ENCODE data around the gene WASF1.
"Not testable (repeated sequence)": the region's sequence is repeated elsewhere in the genome, so short reads cannot be mapped to it uniquely, and the experiment has no call there.

WASF1 gene

GRCh38 chr6:110089323-110089722 is 90.1 kb downstream of the WASF1 start:
- no peak for DNase-seq (ENCODE audit: low spot score)

DNA sequence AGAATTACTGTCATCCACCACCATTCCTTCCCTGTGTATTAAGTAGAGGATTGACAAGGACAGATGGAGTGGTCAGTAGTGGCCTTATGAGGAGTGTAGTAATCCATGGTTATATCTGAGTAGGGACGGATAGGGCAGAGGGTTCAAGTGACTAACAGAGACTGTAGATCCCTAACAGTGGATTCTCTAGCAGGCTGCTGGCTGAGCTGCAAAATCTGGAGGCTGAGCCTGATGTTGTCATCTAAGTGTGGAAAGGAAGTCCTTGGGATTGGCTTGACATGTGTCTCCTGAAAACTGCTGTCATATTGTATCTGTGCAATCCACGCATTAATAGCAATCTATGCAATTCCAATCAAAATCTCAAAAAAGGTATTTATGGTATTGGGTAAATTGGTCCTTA is 94.2 kb downstream of the WASF1 start:
- DNase-seq (ENCODE audit: low spot score), result no peak

DNA sequence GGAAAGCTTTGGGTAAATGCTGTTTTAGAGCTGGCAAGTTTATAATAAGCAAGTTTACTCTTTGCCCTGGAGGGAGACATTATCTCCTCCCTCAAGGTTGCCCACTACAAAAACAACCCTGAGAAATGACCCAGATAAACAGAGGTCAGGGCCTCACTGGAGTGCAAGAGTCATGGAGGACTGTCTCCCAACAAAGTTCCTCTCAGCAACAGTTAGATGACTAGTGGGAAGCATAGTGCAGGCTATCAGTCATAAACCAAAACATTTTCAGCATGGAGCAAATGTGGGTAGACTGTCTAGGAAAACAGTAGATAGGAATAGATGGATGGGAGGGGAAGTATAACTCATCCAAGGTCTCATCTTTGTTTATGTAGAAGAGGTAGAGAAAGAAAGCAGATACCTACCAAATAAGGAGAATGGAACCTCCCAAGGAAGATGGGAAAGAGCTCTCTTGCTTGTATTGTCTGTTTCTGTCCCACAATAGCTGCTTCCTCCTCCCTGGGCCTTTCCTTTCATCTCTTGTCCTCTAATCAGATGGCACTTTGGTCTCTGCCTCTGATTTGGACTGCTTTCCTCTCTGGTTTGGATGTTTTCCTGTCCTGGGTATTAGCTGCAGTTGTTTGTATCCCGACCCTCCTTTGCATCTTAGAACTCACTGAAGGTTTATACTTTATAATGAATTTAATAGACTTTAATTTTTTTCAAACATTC is 95.4 kb downstream of the WASF1 start:
- no peak for DNase-seq (ENCODE audit: low spot score)

DNA sequence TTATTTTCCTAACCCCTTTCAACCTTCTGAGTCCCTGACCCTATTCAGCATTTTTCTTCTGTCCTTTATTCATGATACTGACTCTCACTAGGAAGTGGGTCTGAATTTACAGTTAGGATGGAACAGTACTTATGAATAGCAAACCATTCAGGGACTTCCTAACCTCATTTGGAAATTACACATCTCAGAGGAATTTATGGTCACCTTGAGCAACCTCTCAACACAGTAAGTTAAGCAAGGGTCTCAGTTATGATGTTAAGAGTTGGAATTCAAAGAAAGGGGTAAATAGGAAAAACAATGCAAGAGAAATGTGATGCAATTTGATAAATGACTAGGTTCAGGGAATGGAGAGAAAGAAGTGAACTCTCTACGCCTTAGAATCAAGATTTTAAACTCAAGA is 104.1 kb downstream of the WASF1 start:
- DNase-seq (ENCODE audit: low spot score), result no peak

DNA sequence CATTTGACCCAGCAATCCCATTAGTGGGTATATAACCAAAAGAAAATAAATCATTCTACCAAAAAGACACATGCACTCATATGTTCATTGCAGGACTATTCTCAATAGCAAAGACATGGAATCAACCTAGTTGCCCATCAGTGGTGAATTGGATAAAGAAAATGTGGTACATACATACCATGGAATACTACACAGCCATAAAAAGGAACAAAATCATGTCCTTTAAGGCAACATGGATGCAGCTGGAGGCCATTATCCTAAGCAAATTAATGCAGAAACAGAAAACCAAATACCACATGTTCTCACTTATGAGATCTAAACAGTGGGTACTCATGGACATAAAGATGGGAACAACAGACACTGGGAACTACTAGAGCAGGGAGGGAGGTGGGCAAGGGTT is 106.0 kb downstream of the WASF1 start:
- not testable (repeated sequence) for DNase-seq (ENCODE audit: low spot score)

DNA sequence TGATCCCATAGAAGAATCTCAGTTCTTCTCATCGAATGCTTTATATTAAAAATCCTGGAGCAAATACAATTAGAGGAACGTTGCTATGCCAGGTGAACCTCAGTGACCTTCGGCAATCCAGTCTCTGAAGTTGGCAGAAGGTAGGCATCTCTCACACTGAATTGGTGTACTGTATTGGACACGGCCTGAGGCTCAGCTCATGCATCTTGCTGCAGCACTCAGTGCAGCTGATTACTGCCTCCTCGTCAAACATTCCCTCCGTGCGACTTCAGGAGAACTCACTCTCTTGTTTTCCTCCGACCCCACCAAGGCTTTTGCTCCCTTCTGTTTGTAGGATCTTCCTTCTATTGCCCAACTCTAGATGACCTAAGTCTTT is 110.9 kb downstream of the WASF1 start:
- no peak for DNase-seq (ENCODE audit: low spot score)

DNA sequence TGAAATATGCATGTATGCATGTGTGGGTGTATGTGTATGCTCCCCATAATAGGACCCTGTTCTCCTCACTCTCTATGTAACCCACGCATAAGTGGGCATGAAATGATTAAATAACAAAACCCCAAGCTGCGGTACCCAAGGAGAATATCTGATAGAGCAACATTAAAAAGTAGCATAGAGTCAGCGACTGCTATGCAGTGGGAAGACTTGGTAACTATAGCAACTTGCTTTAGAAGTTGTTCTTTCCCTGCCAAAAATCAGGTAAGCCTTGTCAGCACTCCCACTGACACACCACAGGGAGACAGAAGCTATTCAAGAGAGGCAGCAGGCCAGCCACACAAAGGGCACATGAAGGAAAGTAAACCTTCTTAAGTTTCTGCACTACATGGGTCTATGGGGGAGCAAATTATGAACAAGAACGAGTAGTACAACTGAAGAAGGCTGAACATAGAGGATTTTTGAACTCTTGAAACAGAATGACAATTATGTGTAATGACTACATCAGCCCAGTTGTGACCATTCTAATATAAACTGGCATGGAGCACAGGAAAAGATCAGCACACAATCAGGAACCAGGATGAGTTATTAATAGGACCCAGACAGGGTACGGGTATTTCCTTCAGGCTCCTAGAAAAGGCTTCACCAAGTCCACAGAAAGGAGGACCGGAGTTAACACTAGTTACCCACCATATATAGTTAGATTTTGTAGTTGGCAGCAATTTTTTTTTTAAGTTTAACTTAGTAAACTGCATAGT is 111.5 kb downstream of the WASF1 start:
- no peak for DNase-seq (ENCODE audit: low spot score)

DNA sequence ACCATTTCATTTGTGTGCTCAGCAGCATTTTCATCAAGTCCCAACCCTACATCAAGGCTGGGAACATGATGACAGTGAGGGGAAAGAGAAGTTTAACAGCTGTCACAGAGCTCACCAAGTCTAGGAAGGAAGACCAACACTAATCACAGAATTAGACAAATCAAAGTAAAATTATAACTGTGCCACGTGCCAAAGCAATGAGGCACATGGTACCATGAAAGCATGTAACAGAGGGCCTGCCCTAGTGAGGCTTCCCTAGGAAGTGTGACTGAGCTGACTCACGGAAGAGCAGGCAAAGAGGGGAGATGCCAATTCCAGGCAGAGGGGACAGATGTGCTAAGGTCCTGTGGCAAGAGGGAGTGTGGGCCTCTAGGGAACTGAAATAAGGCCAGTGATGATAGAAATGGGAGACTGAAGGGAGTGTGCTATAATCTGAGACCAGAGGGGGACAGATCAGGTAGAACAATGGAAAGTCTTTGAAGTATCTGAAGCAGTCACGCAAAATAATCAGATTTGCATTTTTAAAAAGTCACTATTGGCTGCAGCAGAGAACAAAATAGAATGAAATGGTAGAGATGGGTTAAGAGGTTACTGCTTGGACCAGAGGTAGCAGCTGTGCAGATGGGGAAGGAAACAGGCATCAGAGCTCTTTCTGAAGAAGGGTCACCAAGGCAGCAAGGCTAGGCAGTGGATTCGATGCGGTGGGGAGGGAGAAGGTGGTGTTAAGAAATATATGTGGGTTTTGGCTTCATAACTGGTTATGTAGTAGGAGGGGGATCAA is 114.5 kb downstream of the WASF1 start:
- no peak for DNase-seq (ENCODE audit: low spot score)

GRCh38 chr6:110063594-110064263 is 115.7 kb downstream of the WASF1 start:
- no peak for DNase-seq (ENCODE audit: low spot score)

DNA sequence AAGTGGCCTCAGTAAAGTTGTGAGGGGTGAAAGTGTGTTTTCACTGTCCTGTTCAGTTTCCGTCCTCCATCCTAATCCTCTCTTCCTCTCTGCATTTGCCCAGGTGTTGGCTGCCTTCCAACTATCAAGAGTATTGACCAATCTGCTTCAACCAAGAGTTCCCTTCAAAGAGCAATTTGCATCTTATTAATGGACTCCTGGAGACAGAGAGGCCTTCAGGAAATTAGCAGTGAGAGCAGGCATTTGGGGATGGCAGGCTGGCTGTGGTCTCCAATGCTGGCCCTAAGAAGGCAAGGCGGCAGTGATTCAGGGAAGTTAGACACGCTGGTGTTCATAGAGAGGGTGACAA is 124.1 kb downstream of the WASF1 start:
- DNase-seq (ENCODE audit: low spot score), result no peak

- DNase-seq (ENCODE audit: low spot score), result no peak
Measured at GRCh38 chr6:110054664-110055386, 124.6 kb downstream of the WASF1 start.

GRCh38 chr6:110053395-110054240 is 125.9 kb downstream of the WASF1 start:
- no peak for DNase-seq (ENCODE audit: low spot score)

DNA sequence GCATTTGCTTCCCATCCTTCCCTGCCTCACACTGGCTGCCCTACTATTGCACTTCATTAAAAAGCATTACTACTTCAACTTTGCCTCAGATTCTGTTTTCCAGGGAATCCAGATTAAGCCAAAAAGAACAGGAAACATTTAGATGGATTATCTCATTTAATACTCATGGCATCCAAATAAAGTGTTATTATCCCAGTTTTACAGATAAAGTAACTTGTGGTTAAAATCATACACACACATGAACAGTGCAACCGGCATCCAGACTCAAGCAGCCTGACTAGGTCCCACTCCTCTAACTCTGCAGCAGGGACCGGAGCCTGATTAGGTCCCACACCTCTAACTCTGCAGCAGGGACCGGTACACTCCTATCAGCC is 129.0 kb downstream of the WASF1 start:
- no peak for DNase-seq (ENCODE audit: low spot score)
